Measurements from ENCODE around the gene ZC3H13. TPM values are rescaled to one million over a fixed set of nuclear protein-coding genes. Genes with fewer than 3 reads are reported as not detected.

ZC3H13 gene
- polyA plus RNA-seq, 1 donor from 2014 or later = 19.5 TPM

Other genes starting within 250 kb of the ZC3H13 start
- gene SIAH3, start 201.0 kb downstream of the ZC3H13 start, polyA plus RNA-seq = 4.0 and 4.9 TPM in 2 replicates
- gene CPB2, start 52.3 kb upstream of the ZC3H13 start, polyA plus RNA-seq = not detected in 2 replicates
- 0.36 and 0.76 TPM in 2 replicates for gene LCP1, start 129.4 kb upstream of the ZC3H13 start, polyA plus RNA-seq
- not detected in 2 replicates for gene LRRC63, start 159.2 kb upstream of the ZC3H13 start, polyA plus RNA-seq